Uterus (tissue), 2 donors: Measurements from ENCODE around the gene ORMDL2.

Experiments used
- CTCF ChIP-seq, 4 experiments: fragments of 200-600 bp in 2 of 4; fragments of 450-650 bp in 2 of 4; sonication (generic) in 2 of 4; IDR thresholded peaks; one replicate each; pipeline ENCODE4 v1.5.1; 2016 to 2019; ENCODE audit warnings: antibody characterized with exemption in 4 of 4, mild to moderate bottlenecking in 2 of 4, moderate library complexity in 1 of 4
- POLR2A ChIP-seq, 2 donors: fragments of 450-650 bp; IDR thresholded peaks; one replicate each; pipeline ENCODE4 v1.6.1; 2016; ENCODE audit warnings: antibody characterized with exemption in 2 of 2, mild to moderate bottlenecking in 1 of 2, moderate library complexity in 1 of 2

GRCh38 chr12:55812088-55812487 is 5.8 kb upstream of the ORMDL2 start:
- TF ChIP-seq CTCF (IDR thresholded peaks at IDR 0.05), result no peak
- TF ChIP-seq POLR2A (IDR thresholded peaks at IDR 0.05), result no peak
